ENCODE measurements around the gene KLHDC2.
"Not testable (repeated sequence)": the region's sequence is repeated elsewhere in the genome, so short reads cannot be mapped to it uniquely, and the experiment has no call there.

KLHDC2 gene

DNA sequence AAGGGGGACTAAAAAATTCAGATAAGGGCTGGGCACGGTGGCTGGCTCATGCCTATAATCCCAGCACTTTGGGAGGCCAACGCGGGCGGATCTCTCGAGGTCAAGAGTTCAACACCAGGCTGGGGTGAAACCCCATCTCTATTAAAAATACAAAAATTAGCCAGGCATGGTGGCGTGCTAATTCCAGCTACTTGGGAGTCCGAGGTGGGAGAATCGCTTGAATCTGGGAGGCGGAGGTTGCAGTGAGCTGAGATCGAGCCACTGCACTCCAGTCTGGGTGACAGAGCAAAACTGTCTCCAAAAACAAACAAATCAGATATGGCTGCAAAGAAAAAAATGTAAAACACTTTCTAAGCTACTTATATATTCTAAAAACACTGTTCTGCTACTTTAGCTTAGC is 3.7 kb downstream of the KLHDC2 start:
- Histone ChIP-seq H3K36me3 (ENCODE audit: control insufficient read depth, insufficient read depth, low read length) (peaks cover 29% of the 10 kb centered on the region), H3K4me1 (ENCODE audit: control insufficient read depth, insufficient read depth, low read length, poor library complexity, severe bottlenecking) (peaks cover 24% of the 10 kb centered on the region)
- DNase-seq; H3K4me3 ChIP-seq (ENCODE audit: insufficient read depth, low read depth, low read length, poor library complexity, severe bottlenecking); H3K27ac ChIP-seq (ENCODE audit: insufficient read depth, low read length, poor library complexity, severe bottlenecking); H3K9me3 ChIP-seq (ENCODE audit: control insufficient read depth, low read length); H3K27me3 ChIP-seq (replicated peaks; ENCODE audit: control insufficient read depth, insufficient read depth, low read length, poor library complexity, severe bottlenecking): not testable (repeated sequence)

DNA sequence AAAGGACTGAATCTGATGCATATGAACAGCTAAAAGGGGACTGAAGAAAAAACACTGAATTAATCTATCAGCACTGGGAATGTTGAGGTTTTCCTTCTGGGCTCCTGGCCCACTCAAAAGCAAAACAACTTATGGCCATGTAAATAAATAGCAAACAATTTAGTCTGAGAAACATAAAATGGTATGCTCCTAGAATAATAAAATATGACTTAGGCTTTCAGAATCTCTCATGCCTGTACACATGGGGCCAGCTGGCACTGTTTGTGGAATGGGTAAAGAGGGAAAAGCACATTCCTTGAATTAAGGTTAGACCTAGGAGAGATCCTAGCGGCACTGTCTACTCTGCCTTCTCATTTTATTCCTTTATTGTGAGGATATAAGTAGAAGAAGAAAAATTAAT is 6.2 kb downstream of the KLHDC2 start:
- Histone ChIP-seq H3K27ac (ENCODE audit: insufficient read depth, low read length, poor library complexity, severe bottlenecking) (no peak overlapping the region), H3K36me3 (ENCODE audit: control insufficient read depth, insufficient read depth, low read length) (peaks cover 46% of the 10 kb centered on the region), H3K4me1 (ENCODE audit: control insufficient read depth, insufficient read depth, low read length, poor library complexity, severe bottlenecking) (peaks cover 11% of the 10 kb centered on the region), H3K27me3 (replicated peaks; ENCODE audit: control insufficient read depth, insufficient read depth, low read length, poor library complexity, severe bottlenecking) (no peaks in the 10 kb centered on the region), H3K4me3 (ENCODE audit: insufficient read depth, low read depth, low read length, poor library complexity, severe bottlenecking) (no peak overlapping the region), H3K9me3 (ENCODE audit: control insufficient read depth, low read length) (no peaks in the 10 kb centered on the region)
- no peak for DNase-seq

DNA sequence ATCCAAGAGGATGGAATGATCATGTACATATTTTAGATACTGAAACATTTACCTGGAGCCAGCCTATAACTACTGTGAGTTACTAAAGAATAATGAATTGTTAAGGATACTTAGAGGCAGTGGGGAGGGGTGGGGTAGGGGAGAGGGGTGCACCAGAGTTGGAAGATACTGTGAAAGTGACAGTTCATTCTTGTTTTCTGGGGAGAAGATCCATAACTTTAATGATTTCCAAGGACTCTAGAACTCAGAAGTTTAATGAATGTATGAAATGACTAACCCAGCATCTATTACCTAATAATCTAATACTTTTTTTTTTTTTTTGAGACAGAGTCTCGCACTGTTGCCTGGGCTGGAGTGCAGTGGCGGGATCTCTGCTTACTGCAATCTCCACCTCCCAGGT is 10.5 kb downstream of the KLHDC2 start:
- Histone ChIP-seq H3K36me3 (ENCODE audit: control insufficient read depth, insufficient read depth, low read length) (peaks cover 76% of the 10 kb centered on the region), H3K27ac (ENCODE audit: insufficient read depth, low read length, poor library complexity, severe bottlenecking) (no peak overlapping the region), H3K4me1 (ENCODE audit: control insufficient read depth, insufficient read depth, low read length, poor library complexity, severe bottlenecking) (no peaks in the 10 kb centered on the region), H3K9me3 (ENCODE audit: control insufficient read depth, low read length) (no peaks in the 10 kb centered on the region), H3K27me3 (replicated peaks; ENCODE audit: control insufficient read depth, insufficient read depth, low read length, poor library complexity, severe bottlenecking) (no peaks in the 10 kb centered on the region), H3K4me3 (ENCODE audit: insufficient read depth, low read depth, low read length, poor library complexity, severe bottlenecking) (no peak overlapping the region)
- DNase-seq: no peak

- not testable (repeated sequence) for DNase-seq; H3K4me1 ChIP-seq (ENCODE audit: control insufficient read depth, insufficient read depth, low read length, poor library complexity, severe bottlenecking); H3K4me3 ChIP-seq (ENCODE audit: insufficient read depth, low read depth, low read length, poor library complexity, severe bottlenecking); H3K9me3 ChIP-seq (ENCODE audit: control insufficient read depth, low read length); H3K27me3 ChIP-seq (replicated peaks; ENCODE audit: control insufficient read depth, insufficient read depth, low read length, poor library complexity, severe bottlenecking); H3K27ac ChIP-seq (ENCODE audit: insufficient read depth, low read length, poor library complexity, severe bottlenecking)
- peaks cover 81% of the 10 kb centered on the region for H3K36me3 ChIP-seq (ENCODE audit: control insufficient read depth, insufficient read depth, low read length)
These were observed 13.1 kb downstream of the KLHDC2 start for GRCh38 chr14:49781040-49781439.

DNA sequence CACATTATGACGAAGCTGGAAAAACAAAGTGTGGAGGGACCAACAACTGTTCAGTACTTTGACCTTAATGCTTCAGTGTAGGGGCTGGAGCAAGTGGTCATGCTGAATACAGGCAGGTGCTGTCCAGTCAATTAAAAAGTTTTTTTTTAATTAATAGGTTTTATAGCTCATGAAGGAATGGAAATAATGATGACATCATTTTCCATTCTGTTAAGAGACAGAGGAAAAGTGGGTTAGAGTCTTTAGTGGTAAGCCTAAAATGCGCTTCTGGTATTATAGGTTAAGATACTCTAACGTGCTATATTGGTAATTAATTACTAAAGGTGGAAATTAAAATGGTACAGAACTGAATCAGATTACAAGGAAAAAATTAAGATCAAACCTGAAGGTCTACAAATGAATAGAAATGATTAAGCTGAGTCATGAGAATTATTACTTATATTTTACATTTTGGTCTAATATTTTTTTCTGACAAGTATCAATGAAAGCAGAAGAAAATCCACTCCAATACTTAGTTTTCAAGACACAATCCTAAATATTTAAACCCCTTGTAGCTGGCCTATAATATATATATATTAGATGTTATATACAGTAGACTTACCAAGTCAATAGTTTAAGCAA is 15.6 kb downstream of the KLHDC2 start:
- no peaks in the 10 kb centered on the region for H3K9me3 ChIP-seq (ENCODE audit: control insufficient read depth, low read length)
- DNase-seq: no peak
- H3K4me1 ChIP-seq (ENCODE audit: control insufficient read depth, insufficient read depth, low read length, poor library complexity, severe bottlenecking): no peaks in the 10 kb centered on the region
- no peaks in the 10 kb centered on the region for H3K27me3 ChIP-seq (replicated peaks; ENCODE audit: control insufficient read depth, insufficient read depth, low read length, poor library complexity, severe bottlenecking)
- no peak overlapping the region for H3K27ac ChIP-seq (ENCODE audit: insufficient read depth, low read length, poor library complexity, severe bottlenecking)
- H3K36me3 ChIP-seq (ENCODE audit: control insufficient read depth, insufficient read depth, low read length): peaks cover 84% of the 10 kb centered on the region
- H3K4me3 ChIP-seq (ENCODE audit: insufficient read depth, low read depth, low read length, poor library complexity, severe bottlenecking): no peak overlapping the region

- Histone ChIP-seq H3K27ac (ENCODE audit: insufficient read depth, low read length, poor library complexity, severe bottlenecking) (no peak overlapping the region), H3K36me3 (ENCODE audit: control insufficient read depth, insufficient read depth, low read length) (peaks cover 80% of the 10 kb centered on the region), H3K4me1 (ENCODE audit: control insufficient read depth, insufficient read depth, low read length, poor library complexity, severe bottlenecking) (no peaks in the 10 kb centered on the region), H3K9me3 (ENCODE audit: control insufficient read depth, low read length) (no peaks in the 10 kb centered on the region), H3K4me3 (ENCODE audit: insufficient read depth, low read depth, low read length, poor library complexity, severe bottlenecking) (no peak overlapping the region), H3K27me3 (replicated peaks; ENCODE audit: control insufficient read depth, insufficient read depth, low read length, poor library complexity, severe bottlenecking) (no peaks in the 10 kb centered on the region)
- no peak for DNase-seq
These were observed 18.4 kb downstream of the KLHDC2 start for GRCh38 chr14:49786315-49786714.

DNA sequence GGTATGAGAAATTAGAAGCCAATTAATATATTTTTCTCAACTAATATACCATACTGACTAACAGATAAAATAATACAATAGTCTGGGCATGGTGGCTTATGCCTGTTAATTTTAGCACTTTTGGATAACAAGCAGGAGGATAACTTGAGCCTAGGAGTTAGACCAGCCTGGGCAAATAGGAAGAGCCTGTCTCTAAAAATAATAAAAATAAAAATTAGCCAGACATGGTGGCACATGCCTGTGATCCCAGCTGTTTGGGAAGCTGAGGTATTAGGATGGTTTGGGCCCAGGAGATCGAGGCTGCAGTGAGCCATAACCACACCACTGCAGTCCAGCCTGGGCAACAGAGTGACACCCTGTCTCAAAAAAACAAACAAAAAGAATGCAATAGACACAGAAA is 24.7 kb downstream of the KLHDC2 start:
- H3K36me3 ChIP-seq (ENCODE audit: control insufficient read depth, insufficient read depth, low read length): peaks cover 73% of the 10 kb centered on the region
- no peaks in the 10 kb centered on the region for H3K27me3 ChIP-seq (replicated peaks; ENCODE audit: control insufficient read depth, insufficient read depth, low read length, poor library complexity, severe bottlenecking)
- no peak overlapping the region for H3K4me3 ChIP-seq (ENCODE audit: insufficient read depth, low read depth, low read length, poor library complexity, severe bottlenecking)
- no peaks in the 10 kb centered on the region for H3K9me3 ChIP-seq (ENCODE audit: control insufficient read depth, low read length)
- no peak for DNase-seq
- no peak overlapping the region for H3K27ac ChIP-seq (ENCODE audit: insufficient read depth, low read length, poor library complexity, severe bottlenecking)
- H3K4me1 ChIP-seq (ENCODE audit: control insufficient read depth, insufficient read depth, low read length, poor library complexity, severe bottlenecking): no peaks in the 10 kb centered on the region

DNA sequence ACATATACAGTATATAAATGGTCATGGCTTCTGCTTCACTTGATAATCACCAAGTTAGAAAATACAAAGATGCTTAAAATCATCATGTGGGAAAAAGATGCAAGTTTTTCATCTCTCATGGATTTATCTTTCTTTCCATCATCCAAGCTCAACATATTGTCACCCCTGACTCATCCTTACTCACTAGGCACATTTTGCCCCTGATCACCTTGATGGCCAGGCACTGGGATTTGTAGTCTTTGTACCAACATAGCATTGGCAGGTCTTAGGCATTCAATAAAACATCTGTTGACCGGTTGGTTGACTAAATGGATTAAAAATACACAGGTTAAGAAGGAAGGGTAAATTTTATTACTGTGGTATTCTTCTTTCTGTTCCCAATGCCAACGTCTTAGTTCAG is 28.1 kb downstream of the KLHDC2 start:
- no peaks in the 10 kb centered on the region for H3K4me1 ChIP-seq (ENCODE audit: control insufficient read depth, insufficient read depth, low read length, poor library complexity, severe bottlenecking)
- no peak overlapping the region for H3K4me3 ChIP-seq (ENCODE audit: insufficient read depth, low read depth, low read length, poor library complexity, severe bottlenecking)
- peaks cover 76% of the 10 kb centered on the region for H3K36me3 ChIP-seq (ENCODE audit: control insufficient read depth, insufficient read depth, low read length)
- no peak overlapping the region for H3K27ac ChIP-seq (ENCODE audit: insufficient read depth, low read length, poor library complexity, severe bottlenecking)
- H3K9me3 ChIP-seq (ENCODE audit: control insufficient read depth, low read length): no peaks in the 10 kb centered on the region
- DNase-seq: no peak
- H3K27me3 ChIP-seq (replicated peaks; ENCODE audit: control insufficient read depth, insufficient read depth, low read length, poor library complexity, severe bottlenecking): no peaks in the 10 kb centered on the region

DNA sequence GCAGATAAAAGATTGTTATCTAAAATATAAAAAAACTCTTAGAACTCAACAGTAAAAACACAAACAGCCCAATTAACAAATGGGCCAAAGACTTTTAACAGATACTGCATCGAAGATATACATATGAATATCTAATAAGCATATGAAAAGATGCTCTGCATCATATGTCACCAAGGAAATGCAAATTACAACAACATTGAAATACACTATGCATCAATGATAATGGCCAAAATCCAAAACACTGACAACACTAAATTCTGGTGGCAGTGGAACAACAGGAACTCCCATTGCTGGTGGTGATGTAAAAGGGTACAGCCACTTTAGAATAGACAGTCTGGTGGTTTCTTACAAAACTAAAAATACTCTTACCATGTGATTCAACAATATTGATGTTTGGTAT is 40.8 kb downstream of the KLHDC2 start:
- H3K9me3 ChIP-seq (ENCODE audit: control insufficient read depth, low read length): no peaks in the 10 kb centered on the region
- H3K36me3 ChIP-seq (ENCODE audit: control insufficient read depth, insufficient read depth, low read length): peaks cover 49% of the 10 kb centered on the region
- DNase-seq: no peak
- H3K27ac ChIP-seq (ENCODE audit: insufficient read depth, low read length, poor library complexity, severe bottlenecking): no peak overlapping the region
- no peak overlapping the region for H3K4me3 ChIP-seq (ENCODE audit: insufficient read depth, low read depth, low read length, poor library complexity, severe bottlenecking)
- H3K27me3 ChIP-seq (replicated peaks; ENCODE audit: control insufficient read depth, insufficient read depth, low read length, poor library complexity, severe bottlenecking): no peaks in the 10 kb centered on the region
- H3K4me1 ChIP-seq (ENCODE audit: control insufficient read depth, insufficient read depth, low read length, poor library complexity, severe bottlenecking): no peaks in the 10 kb centered on the region

- not testable (repeated sequence) for H3K4me3 ChIP-seq (ENCODE audit: insufficient read depth, low read depth, low read length, poor library complexity, severe bottlenecking); H3K27ac ChIP-seq (ENCODE audit: insufficient read depth, low read length, poor library complexity, severe bottlenecking); DNase-seq; H3K27me3 ChIP-seq (replicated peaks; ENCODE audit: control insufficient read depth, insufficient read depth, low read length, poor library complexity, severe bottlenecking); H3K4me1 ChIP-seq (ENCODE audit: control insufficient read depth, insufficient read depth, low read length, poor library complexity, severe bottlenecking); H3K9me3 ChIP-seq (ENCODE audit: control insufficient read depth, low read length)
- H3K36me3 ChIP-seq (ENCODE audit: control insufficient read depth, insufficient read depth, low read length): peaks cover 50% of the 10 kb centered on the region
These were observed 48.2 kb downstream of the KLHDC2 start for GRCh38 chr14:49816118-49816517.

All from effector memory CD4-positive, alpha-beta T cell (primary cell).